Stimulated activated naive B cell treated with anti-CD40 and anti-IgM and Interleukin-4, amounts not matched to agents 10 μg/mL and 1 μg/mL and 100 μg/mL, for 72 hours (primary cell): ENCODE data around the gene DEPP1.

ENCODE experiments used
- ATAC-seq, 2 donors: fragments of 150-1000 bp; cut with Tn5 transposase; replicated peaks; 2 replicates each; pipeline ENCODE4 v1.10.0; 2021; ENCODE audit warnings: moderate library complexity in 1 of 2
- DNase-seq: peaks from one replicate; pipeline ENCODE4 v3.0.0; 2021
- H3K27ac Mint-ChIP-seq: one replicate; pipeline ENCODE4 v1.8.0; 2022; ENCODE audit warnings: mild to moderate bottlenecking, mixed read lengths
- H3K27me3 Mint-ChIP-seq, 2 donors: one replicate each; pipeline ENCODE4 v1.8.0; 2022; ENCODE audit warnings: mixed read lengths in 2 of 2
- H3K36me3 Mint-ChIP-seq, 2 donors: one replicate each; pipeline ENCODE4 v1.8.0; 2022; ENCODE audit warnings: mixed read lengths in 2 of 2, mild to moderate bottlenecking in 1 of 2
- H3K4me1 Mint-ChIP-seq, 2 donors: one replicate each; pipeline ENCODE4 v1.8.0; 2022; ENCODE audit warnings: mixed read lengths in 2 of 2, mild to moderate bottlenecking in 1 of 2
- H3K4me3 Mint-ChIP-seq, 2 donors: one replicate each; pipeline ENCODE4 v1.8.0; 2022; ENCODE audit warnings: mild to moderate bottlenecking in 2 of 2, mixed read lengths in 2 of 2, moderate library complexity in 1 of 2
- H3K9me3 Mint-ChIP-seq, 2 donors: one replicate each; pipeline ENCODE4 v1.8.0; 2022; ENCODE audit warnings: mixed read lengths in 2 of 2, mild to moderate bottlenecking in 1 of 2

Gene DEPP1

GRCh38 chr10:44926751-44927351, 51.8 kb downstream of the DEPP1 start:
- H3K4me3 Mint-ChIP-seq: no peak overlapping the region
- H3K4me1 Mint-ChIP-seq: no peaks in the 10 kb centered on the region
- no peak overlapping the region for H3K27ac Mint-ChIP-seq
- DNase-seq (no peak), ATAC-seq (no peak)
- peaks cover 0 to 4% of the 10 kb centered on the region in 2 donors for H3K27me3 Mint-ChIP-seq
- H3K9me3 Mint-ChIP-seq: no peaks in the 10 kb centered on the region
- no peaks in the 10 kb centered on the region for H3K36me3 Mint-ChIP-seq
